Natural killer cell (primary cell): ENCODE data around the gene SMIM44. TPM values are rescaled to one million over a fixed set of nuclear protein-coding genes. Genes with fewer than 3 reads are reported as not detected.
"Not testable (repeated sequence)": the region's sequence is repeated elsewhere in the genome, so short reads cannot be mapped to it uniquely, and the experiment has no call there.

Experiments
- ATAC-seq, 3 donors: fragments of 150-1000 bp in 2 of 3; fragments of 200-7000 bp in 1 of 3; cut with Tn5 transposase; 1 replicate in 1 of 3; 2 replicates in 2 of 3; pipeline ENCODE4 v1.10.0; 2021; ENCODE audit warnings: mild to moderate bottlenecking in 2 of 3, moderate library complexity in 2 of 3
- DNase-seq, 2 donors: peaks; one replicate each; pipeline versions ENCODE4 v3.0.0 to v3.0.0-alpha.2; 2013 to 2021; ENCODE audit warnings: mixed read lengths in 1 of 2
- H3K27ac ChIP-seq: one replicate; pipeline ENCODE4 v1.5.1; 2013; ENCODE audit warnings: mild to moderate bottlenecking, low read length
- H3K27me3 ChIP-seq: one replicate; pipeline ENCODE4 v1.6.1; 2013; ENCODE audit warnings: low read length; ENCODE audit not compliant: control insufficient read depth, insufficient read depth
- H3K36me3 ChIP-seq: one replicate; pipeline ENCODE4 v1.6.1; 2013; ENCODE audit warnings: low read length; ENCODE audit not compliant: control insufficient read depth, insufficient read depth
- H3K4me1 ChIP-seq: one replicate; pipeline ENCODE4 v1.6.1; 2013; ENCODE audit warnings: low read length; ENCODE audit not compliant: control insufficient read depth, insufficient read depth
- H3K4me3 ChIP-seq: one replicate; pipeline ENCODE4 v1.5.1; 2013; ENCODE audit warnings: low read length
- H3K9me3 ChIP-seq: one replicate; pipeline ENCODE4 v1.6.1; 2013; ENCODE audit warnings: low read length; ENCODE audit not compliant: control insufficient read depth, insufficient read depth
- H3K27ac Mint-ChIP-seq, 2 donors: one replicate each; pipeline ENCODE4 v1.8.0; 2022; ENCODE audit warnings: mild to moderate bottlenecking in 2 of 2, mixed read lengths in 2 of 2, moderate library complexity in 1 of 2
- H3K27me3 Mint-ChIP-seq, 2 donors: one replicate each; pipeline ENCODE4 v1.8.0; 2022; ENCODE audit warnings: low read depth in 2 of 2, mixed read lengths in 2 of 2
- H3K36me3 Mint-ChIP-seq: one replicate; pipeline ENCODE4 v1.8.0; 2022; ENCODE audit warnings: mixed read lengths
- H3K4me1 Mint-ChIP-seq, 2 donors: one replicate each; pipeline ENCODE4 v1.8.0; 2022; ENCODE audit warnings: mixed read lengths in 2 of 2
- H3K4me3 Mint-ChIP-seq: one replicate; pipeline ENCODE4 v1.8.0; 2022; ENCODE audit warnings: mild to moderate bottlenecking, moderate library complexity, mixed read lengths
- H3K9me3 Mint-ChIP-seq, 2 donors: one replicate each; pipeline ENCODE4 v1.8.0; 2022; ENCODE audit warnings: mixed read lengths in 2 of 2
- CTCF ChIP-seq: fragments of 200-600 bp; IDR thresholded peaks from one replicate; pipeline ENCODE4 v1.8.0; 2022; ENCODE audit warnings: antibody characterized with exemption
- WGBS: methylation state at CpG from one replicate; pipeline ENCODE4 v1.1.7; 2013; ENCODE audit warnings: missing lambda C conversion rate; ENCODE audit not compliant: insufficient coverage; 5-methylcytosine and 5-hydroxymethylcytosine counted together
- intact Hi-C: fragments of 100-400 bp; cut with micrococcal nuclease; formaldehyde crosslinking; loops from one replicate; pipeline ENCODE4 v1.14.2; 2022
- total RNA-seq, 4 donors: library from RNA; stranded (reverse); fragments of 120-200 nt in 1 of 4; gene quantifications; one replicate each; pipeline versions ENCODE4 v1.2.3 to v1.2.4, GENCODE V29; 2013 to 2022

Gene SMIM44
- total RNA-seq, 3 donors from 2014 or later (not counting 1 experiment from before 2014, with no cell fraction given) = not detected

DNA sequence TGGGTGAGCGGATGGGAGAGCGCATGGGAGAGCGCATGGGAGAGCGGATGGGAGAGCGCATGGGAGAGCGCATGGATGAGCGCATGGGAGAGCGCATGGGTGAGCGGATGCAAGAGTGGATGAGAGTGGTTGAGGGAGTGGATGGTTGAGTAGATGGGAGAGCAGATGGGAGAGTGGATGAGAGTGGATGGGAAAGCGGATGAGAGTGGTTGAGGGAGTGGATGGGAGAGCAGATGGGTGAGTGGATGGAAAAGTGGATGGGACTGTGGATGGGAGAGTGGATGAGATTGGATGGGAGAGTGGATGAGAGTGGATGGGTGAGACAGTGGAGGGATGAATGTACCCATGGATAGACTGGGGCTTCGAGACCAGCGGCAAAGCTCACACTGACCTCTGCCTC is 47.1 kb upstream of the SMIM44 start:
- Histone ChIP-seq H3K9me3 (no peaks in the 10 kb centered on the region), H3K27ac (no peak overlapping the region), H3K36me3 (peaks cover 64% of the 10 kb centered on the region), H3K4me3 (no peak overlapping the region), H3K27me3 (no peaks in the 10 kb centered on the region), H3K4me1 (no peaks in the 10 kb centered on the region)
- no peak overlapping the region for H3K4me3 Mint-ChIP-seq
- H3K9me3 Mint-ChIP-seq = no peaks in the 10 kb centered on the region
- WGBS = over 99% methylated on average over 12 of the region's 12 CpGs
- TF ChIP-seq CTCF = no peak
- intact Hi-C loops = no loop called here
- H3K27me3 Mint-ChIP-seq = no peaks in the 10 kb centered on the region
- ATAC-seq (no peak), DNase-seq (no peak)
- no peak overlapping the region for H3K27ac Mint-ChIP-seq
- no peaks in the 10 kb centered on the region for H3K36me3 Mint-ChIP-seq
- H3K4me1 Mint-ChIP-seq = peaks cover 0 to 7% of the 10 kb centered on the region in 2 donors

DNA sequence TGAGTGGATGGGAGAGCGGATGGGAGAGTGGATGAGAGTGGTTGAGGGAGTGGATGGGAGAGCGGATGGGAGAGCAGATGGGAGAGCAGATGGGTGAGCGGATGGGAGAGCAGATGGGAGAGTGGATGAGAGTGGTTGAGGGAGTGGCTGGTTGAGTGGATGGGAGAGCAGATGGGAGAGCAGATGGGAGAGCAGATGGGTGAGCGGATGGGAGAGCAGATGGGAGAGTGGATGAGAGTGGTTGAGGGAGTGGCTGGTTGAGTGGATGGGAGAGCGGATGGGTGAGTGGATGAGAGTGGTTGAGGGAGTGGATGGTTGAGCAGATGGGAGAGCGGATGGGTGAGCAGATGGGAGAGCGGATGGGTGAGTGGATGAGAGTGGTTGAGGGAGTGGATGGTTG is 46.1 kb upstream of the SMIM44 start:
- H3K27me3 Mint-ChIP-seq, DNase-seq, H3K27me3 ChIP-seq, H3K4me3 Mint-ChIP-seq, H3K27ac ChIP-seq, H3K9me3 ChIP-seq, H3K27ac Mint-ChIP-seq, H3K4me1 Mint-ChIP-seq, H3K4me1 ChIP-seq, intact Hi-C loops, H3K4me3 ChIP-seq, H3K9me3 Mint-ChIP-seq, ATAC-seq, H3K36me3 Mint-ChIP-seq: not testable (repeated sequence)
- 98% methylated on average over 7 of the region's 7 CpGs for WGBS
- peaks cover 57% of the 10 kb centered on the region for H3K36me3 ChIP-seq

GRCh38 chr19:3528539-3529211 is 45.4 kb upstream of the SMIM44 start:
- Histone ChIP-seq H3K27me3 (no peaks in the 10 kb centered on the region), H3K9me3 (no peaks in the 10 kb centered on the region), H3K4me3 (no peak overlapping the region), H3K36me3 (peaks cover 61% of the 10 kb centered on the region), H3K27ac (no peak overlapping the region), H3K4me1 (no peaks in the 10 kb centered on the region)
- Mint-ChIP-seq H3K4me3 (no peak overlapping the region), H3K4me1 (peaks cover 0 to 4% of the 10 kb centered on the region in 2 donors), H3K9me3 (no peaks in the 10 kb centered on the region), H3K27ac (no peak overlapping the region), H3K27me3 (no peaks in the 10 kb centered on the region), H3K36me3 (no peaks in the 10 kb centered on the region)
- DNase-seq (no peak), ATAC-seq (no peak)
- 99% methylated on average over 20 of the region's 20 CpGs for WGBS
- no peak for TF ChIP-seq CTCF
- intact Hi-C loops = no loop called here

DNA sequence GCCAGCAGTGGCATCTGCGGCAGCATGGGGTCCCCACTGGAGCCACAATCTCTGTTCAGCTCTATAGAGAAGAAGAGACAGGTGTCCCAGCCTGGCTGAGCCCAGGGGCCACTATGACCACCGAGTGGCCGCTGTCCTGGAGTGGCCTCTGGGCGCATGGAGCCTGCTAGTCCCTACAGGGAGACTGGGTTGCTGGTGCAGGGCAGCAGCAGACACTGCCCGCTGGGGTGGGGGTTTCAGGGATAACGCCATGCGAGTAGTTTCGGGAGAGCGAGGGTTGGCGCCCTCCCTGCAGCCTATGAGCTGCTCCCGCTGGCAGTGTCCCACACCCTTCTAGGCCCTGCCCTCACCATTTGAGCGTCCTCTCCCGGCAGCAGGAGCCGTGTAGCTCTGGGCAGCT is 44.8 kb upstream of the SMIM44 start:
- intact Hi-C loops = no loop called here
- ATAC-seq = no peak
- TF ChIP-seq CTCF = no peak
- H3K27me3 Mint-ChIP-seq = no peaks in the 10 kb centered on the region
- Histone ChIP-seq H3K9me3 (no peaks in the 10 kb centered on the region), H3K27me3 (no peaks in the 10 kb centered on the region), H3K4me3 (no peak overlapping the region), H3K4me1 (no peaks in the 10 kb centered on the region), H3K27ac (no peak overlapping the region), H3K36me3 (peaks cover 61% of the 10 kb centered on the region)
- no peak overlapping the region for H3K4me3 Mint-ChIP-seq
- WGBS = 99% methylated on average over 14 of the region's 14 CpGs
- no peak for DNase-seq
- H3K36me3 Mint-ChIP-seq = no peaks in the 10 kb centered on the region
- H3K9me3 Mint-ChIP-seq = no peaks in the 10 kb centered on the region
- H3K4me1 Mint-ChIP-seq = peaks cover 0 to 4% of the 10 kb centered on the region in 2 donors
- H3K27ac Mint-ChIP-seq = no peak overlapping the region
